MM.1S (cell line): ENCODE data around the gene SP100.

Source experiments
- DNase-seq: peaks from one replicate; pipeline ENCODE4 v3.0.0-alpha.2; 2015
- H2AFZ ChIP-seq: fragments of 300-600 bp; sonication (generic); 2 replicates; pipeline ENCODE4 v1.6.0; 2016; ENCODE audit warnings: antibody characterized with exemption, low read length
- H3F3A ChIP-seq: fragments of 300-600 bp; sonication (generic); 2 replicates; pipeline ENCODE4 v1.6.1; 2016; ENCODE audit warnings: mild to moderate bottlenecking, antibody characterized with exemption, low read length, moderate library complexity, mixed read lengths; ENCODE audit not compliant: insufficient read depth
- H3K27ac ChIP-seq: fragments of 300-600 bp; sonication (generic); 2 replicates; pipeline ENCODE4 v1.5.1; 2016; ENCODE audit warnings: mild to moderate bottlenecking, low read length
- H3K27me3 ChIP-seq: fragments of 300-600 bp; sonication (generic); replicated peaks from 2 replicates; pipeline ENCODE4 v1.6.0; 2016; ENCODE audit warnings: low read length; ENCODE audit not compliant: insufficient read depth
- H3K36me3 ChIP-seq: fragments of 300-600 bp; sonication (generic); replicated peaks from 2 replicates; pipeline ENCODE4 v1.6.1; 2016; ENCODE audit warnings: mild to moderate bottlenecking, low read length, mixed read lengths; ENCODE audit not compliant: insufficient read depth
- H3K4me1 ChIP-seq: fragments of 300-600 bp; sonication (generic); 2 replicates; pipeline ENCODE4 v1.6.1; 2016; ENCODE audit warnings: low read length, mixed read lengths
- H3K4me2 ChIP-seq: fragments of 300-600 bp; sonication (generic); 2 replicates; pipeline ENCODE4 v1.6.0; 2016; ENCODE audit warnings: low read depth, low read length
- H3K4me3 ChIP-seq: fragments of 300-600 bp; sonication (generic); 2 replicates; pipeline ENCODE4 v1.5.1; 2016; ENCODE audit warnings: low read length, mixed read lengths
- H3K79me2 ChIP-seq: fragments of 300-600 bp; sonication (generic); 2 replicates; pipeline ENCODE4 v1.6.1; 2016; ENCODE audit warnings: mixed run types, low read length, mixed read lengths
- H3K9ac ChIP-seq: fragments of 300-600 bp; sonication (generic); 2 replicates; pipeline ENCODE4 v1.6.1; 2016; ENCODE audit warnings: low read length, mixed read lengths
- H3K9me2 ChIP-seq: fragments of 300-600 bp; sonication (generic); replicated peaks from 2 replicates; pipeline ENCODE4 v1.6.1; 2016; ENCODE audit warnings: mild to moderate bottlenecking, low read length, mixed read lengths; ENCODE audit not compliant: insufficient read depth
- H3K9me3 ChIP-seq: fragments of 300-600 bp; sonication (generic); replicated peaks from 2 replicates; pipeline ENCODE4 v1.6.1; 2016; ENCODE audit warnings: mild to moderate bottlenecking, low read length, mixed read lengths; ENCODE audit not compliant: insufficient read depth
- H4K20me1 ChIP-seq: fragments of 300-600 bp; sonication (generic); 2 replicates; pipeline ENCODE4 v1.6.1; 2016; ENCODE audit warnings: mild to moderate bottlenecking, low read length, moderate library complexity, mixed read lengths; ENCODE audit not compliant: insufficient read depth
- EZH2 ChIP-seq: fragments of 300-600 bp; sonication (generic); optimal IDR thresholded peaks from 2 replicates; pipeline ENCODE3; 2017; ENCODE audit warnings: low read depth, mild to moderate bottlenecking, antibody characterized with exemption, low read length, mixed read lengths
- EZH2phosphoT487 ChIP-seq: fragments of 300-600 bp; sonication (generic); IDR thresholded peaks from 2 replicates; pipeline ENCODE4 v1.6.1; 2018; ENCODE audit warnings: antibody characterized with exemption, low read length
- TF ChIP-seq, protein P1 (sequence below): fragments of 300-600 bp; sonication (generic); IDR thresholded peaks from 2 replicates; pipeline ENCODE4 v1.5.1; 2016; ENCODE audit warnings: antibody characterized with exemption, low read length, mixed read lengths

SP100 gene

DNA sequence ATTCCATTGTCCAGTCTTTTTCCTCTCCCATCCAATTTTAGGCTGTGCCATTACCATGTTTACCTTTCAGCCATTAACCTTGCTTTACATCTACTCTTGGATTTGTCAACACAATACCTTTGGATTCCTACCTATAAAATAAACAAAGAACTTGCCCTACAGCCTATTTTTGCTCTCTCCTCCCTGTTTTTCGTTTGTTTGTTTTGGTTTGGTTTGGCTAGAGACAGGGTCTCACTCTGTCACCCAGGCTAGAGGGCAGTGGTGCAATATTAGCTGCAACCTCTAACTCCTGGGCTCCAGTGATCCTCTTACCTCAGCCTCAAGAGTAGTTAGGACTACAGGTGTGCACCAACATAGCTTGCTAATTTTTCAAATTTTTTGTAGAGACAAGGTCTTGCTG, 76.1 kb downstream of the SP100 start:
- H3K36me3 ChIP-seq, result no peaks in the 10 kb centered on the region
- H3K4me3 ChIP-seq, result no peak overlapping the region
- TF ChIP-seq, protein P1, sequence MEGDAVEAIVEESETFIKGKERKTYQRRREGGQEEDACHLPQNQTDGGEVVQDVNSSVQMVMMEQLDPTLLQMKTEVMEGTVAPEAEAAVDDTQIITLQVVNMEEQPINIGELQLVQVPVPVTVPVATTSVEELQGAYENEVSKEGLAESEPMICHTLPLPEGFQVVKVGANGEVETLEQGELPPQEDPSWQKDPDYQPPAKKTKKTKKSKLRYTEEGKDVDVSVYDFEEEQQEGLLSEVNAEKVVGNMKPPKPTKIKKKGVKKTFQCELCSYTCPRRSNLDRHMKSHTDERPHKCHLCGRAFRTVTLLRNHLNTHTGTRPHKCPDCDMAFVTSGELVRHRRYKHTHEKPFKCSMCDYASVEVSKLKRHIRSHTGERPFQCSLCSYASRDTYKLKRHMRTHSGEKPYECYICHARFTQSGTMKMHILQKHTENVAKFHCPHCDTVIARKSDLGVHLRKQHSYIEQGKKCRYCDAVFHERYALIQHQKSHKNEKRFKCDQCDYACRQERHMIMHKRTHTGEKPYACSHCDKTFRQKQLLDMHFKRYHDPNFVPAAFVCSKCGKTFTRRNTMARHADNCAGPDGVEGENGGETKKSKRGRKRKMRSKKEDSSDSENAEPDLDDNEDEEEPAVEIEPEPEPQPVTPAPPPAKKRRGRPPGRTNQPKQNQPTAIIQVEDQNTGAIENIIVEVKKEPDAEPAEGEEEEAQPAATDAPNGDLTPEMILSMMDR, result no peak
- TF ChIP-seq EZH2 (no peak), EZH2phosphoT487 (no peak)
- no peak overlapping the region for H3K4me2 ChIP-seq
- H2AFZ ChIP-seq, result no peak overlapping the region
- H3K27ac ChIP-seq, result no peak overlapping the region
- H3K79me2 ChIP-seq, result no peaks in the 10 kb centered on the region
- no peaks in the 10 kb centered on the region for H4K20me1 ChIP-seq
- no peaks in the 10 kb centered on the region for H3K27me3 ChIP-seq
- no peak overlapping the region for H3K9ac ChIP-seq
- no peaks in the 10 kb centered on the region for H3K9me3 ChIP-seq
- H3K4me1 ChIP-seq, result peaks cover 10% of the 10 kb centered on the region; the same call in 1 of the 2 replicates
- H3K9me2 ChIP-seq, result no peaks in the 10 kb centered on the region
- H3F3A ChIP-seq, result no peaks in the 10 kb centered on the region
- DNase-seq, result no peak

DNA sequence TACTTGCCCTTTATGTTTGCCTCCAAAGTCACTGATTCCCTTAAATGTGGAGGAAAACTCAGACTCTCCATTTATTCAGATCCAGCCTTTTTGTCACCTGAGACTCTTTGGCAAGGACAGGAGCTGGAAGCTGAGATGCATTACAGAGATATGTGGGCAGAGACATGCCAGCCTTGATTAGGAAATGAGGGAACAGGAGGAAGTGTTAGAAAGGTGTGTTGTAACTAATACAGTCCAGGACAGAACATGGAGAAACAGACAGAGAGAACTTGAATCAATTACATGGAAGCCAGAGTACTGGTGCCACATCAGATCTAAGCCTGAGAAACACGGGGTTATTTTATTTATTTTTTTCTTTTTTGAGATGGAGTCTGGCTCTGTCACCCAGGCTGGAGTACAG, 79.0 kb downstream of the SP100 start:
- Histone ChIP-seq H3K79me2 (no peaks in the 10 kb centered on the region), H3K36me3 (no peaks in the 10 kb centered on the region), H3K4me3 (no peak overlapping the region), H3K4me2 (no peak overlapping the region), H3K27me3 (no peaks in the 10 kb centered on the region), H3K4me1 (peaks cover 10% of the 10 kb centered on the region; the same call in 1 of the 2 replicates), H3K9ac (no peak overlapping the region), H3F3A (no peaks in the 10 kb centered on the region), H3K27ac (no peak overlapping the region), H4K20me1 (no peaks in the 10 kb centered on the region), H3K9me3 (no peaks in the 10 kb centered on the region), H2AFZ (no peak overlapping the region), H3K9me2 (no peaks in the 10 kb centered on the region)
- DNase-seq, result no peak
- TF ChIP-seq EZH2 (no peak), EZH2phosphoT487 (no peak)
- TF ChIP-seq, protein P1, result no peak

DNA sequence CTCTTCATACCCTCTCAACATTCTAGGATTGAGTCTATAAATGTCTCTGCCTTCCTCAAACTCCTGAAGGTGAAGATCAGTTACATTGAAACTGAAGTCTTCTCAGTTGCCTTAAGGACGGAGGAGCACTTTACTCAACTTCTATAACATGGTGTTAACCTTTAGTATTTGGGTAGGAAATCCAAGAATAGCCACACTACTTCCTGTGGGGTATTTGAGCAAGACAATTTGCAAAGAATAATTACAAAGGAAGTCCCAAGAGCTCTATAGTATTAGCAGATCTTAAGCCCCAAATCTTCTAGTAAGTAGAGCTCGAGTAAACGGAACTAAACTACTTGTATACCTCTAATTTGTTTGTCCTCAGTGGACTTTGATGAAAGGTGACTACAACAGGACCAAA, 80.9 kb downstream of the SP100 start:
- Histone ChIP-seq H3K9me3 (no peaks in the 10 kb centered on the region), H3K36me3 (no peaks in the 10 kb centered on the region), H3K27me3 (no peaks in the 10 kb centered on the region), H3K9ac (no peak overlapping the region), H3F3A (no peaks in the 10 kb centered on the region), H3K9me2 (no peaks in the 10 kb centered on the region), H3K4me1 (peaks cover 10% of the 10 kb centered on the region; the same call in 1 of the 2 replicates), H3K4me3 (no peak overlapping the region), H4K20me1 (no peaks in the 10 kb centered on the region), H3K4me2 (peak overlapping the region; percentile 13; the same call in 1 of the 2 replicates), H3K27ac (no peak overlapping the region), H2AFZ (no peak overlapping the region), H3K79me2 (no peaks in the 10 kb centered on the region)
- peak; percentile 29 for DNase-seq
- TF ChIP-seq EZH2phosphoT487, result no peak
- TF ChIP-seq, protein P1, result no peak
- TF ChIP-seq EZH2, result no peak
